ENCODE measurements around the gene PCED1A.
"Not testable (repeated sequence)": the region's sequence is repeated elsewhere in the genome, so short reads cannot be mapped to it uniquely, and the experiment has no call there.

DNA sequence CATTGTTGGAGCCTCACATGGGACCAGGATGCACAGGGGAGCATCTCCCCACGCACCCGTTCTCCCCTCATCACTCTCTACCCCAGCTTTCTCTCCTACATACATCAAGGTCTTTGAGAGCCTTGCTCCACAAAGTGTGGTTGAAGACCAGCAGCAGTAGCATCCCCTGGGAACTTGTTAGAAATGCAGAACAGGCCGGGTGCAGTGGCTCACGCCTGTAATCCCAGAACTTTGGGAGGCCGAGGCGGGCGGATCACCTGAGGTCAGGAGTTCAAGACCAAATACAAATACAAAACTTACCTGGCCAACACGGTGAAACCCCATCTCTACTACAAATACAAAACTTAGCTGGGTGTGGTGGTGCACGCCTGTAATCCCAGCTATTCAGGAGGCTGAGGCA, 32.5 kb downstream of the PCED1A start:
- not testable (repeated sequence) for TF ChIP-seq SP1 (IDR thresholded peaks at IDR 0.05); BHLHE40 (IDR thresholded peaks at IDR 0.05; ENCODE audit: borderline replicate concordance); ARNT (IDR thresholded peaks at IDR 0.05)
- TF ChIP-seq, protein P1, sequence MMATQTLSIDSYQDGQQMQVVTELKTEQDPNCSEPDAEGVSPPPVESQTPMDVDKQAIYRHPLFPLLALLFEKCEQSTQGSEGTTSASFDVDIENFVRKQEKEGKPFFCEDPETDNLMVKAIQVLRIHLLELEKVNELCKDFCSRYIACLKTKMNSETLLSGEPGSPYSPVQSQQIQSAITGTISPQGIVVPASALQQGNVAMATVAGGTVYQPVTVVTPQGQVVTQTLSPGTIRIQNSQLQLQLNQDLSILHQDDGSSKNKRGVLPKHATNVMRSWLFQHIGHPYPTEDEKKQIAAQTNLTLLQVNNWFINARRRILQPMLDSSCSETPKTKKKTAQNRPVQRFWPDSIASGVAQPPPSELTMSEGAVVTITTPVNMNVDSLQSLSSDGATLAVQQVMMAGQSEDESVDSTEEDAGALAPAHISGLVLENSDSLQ (IDR thresholded peaks at IDR 0.05): not testable (repeated sequence)

Measured in HEK293T (cell line).